Measurements from ENCODE around the gene CRACR2B. TPM values are rescaled to one million over a fixed set of nuclear protein-coding genes. Genes with fewer than 3 reads are reported as not detected.

Gene CRACR2B
- total and polyA plus RNA-seq, 2 of the 13 experiments (the other 11 are each of a cell fraction or from before 2014, with no cell fraction given), result 14.9 to 21.0 TPM

GRCh38 chr11:810040-810567 is 17.6 kb upstream of the CRACR2B start:
- TSS peak; percentile 81 for BruUV-seq (replicated peaks)
- FAIRE-seq (no peak), ATAC-seq (no peak), DNase-seq (ENCODE audit: low spot score) (no peak)
- H2AFZ ChIP-seq (ENCODE audit: low read length), result no peak overlapping the region
- peak overlapping the region; percentile 93 for H3K4me2 ChIP-seq (ENCODE audit: low read depth, low read length)
- POLR2A ChIA-PET, result interaction anchor here (0.6 to 2.2 kb wide), 17 partner anchors 9 to 364 kb away, joined by 3 to 127 read pairs (median 6); partner anchors contain the start of genes CEND1, CRACR2B, EPS8L2 and PNPLA2
- H3K9me3 ChIP-seq (ENCODE audit: low read length), result no peaks in the 10 kb centered on the region
- in situ Hi-C loops (cut with HindIII; ENCODE audit: extremely low pct_ligation_motif_present, low pct_unique_long_range_greater_than_20kb), result no loop called here
- CTCF ChIA-PET (ENCODE audit: low intra/inter-chr PET ratio, low total read pairs), result no interaction called here
- H3K36me3 ChIP-seq (replicated peaks in 1 of 2; ENCODE audit: control insufficient read depth in 1 of 2, insufficient read depth in 2 of 2, low read length in 2 of 2), result peaks cover 19 to 27% of the 10 kb centered on the region in 2 experiments
- intact Hi-C loops (cut with micrococcal nuclease; ENCODE audit: unreplicated experiment), result no loop called here
- peak overlapping the region; percentile 95 for H3K27ac ChIP-seq (ENCODE audit: extremely low read length, insufficient read depth, low read length)
- peaks cover 33% of the 10 kb centered on the region for H3K79me2 ChIP-seq (ENCODE audit: insufficient read depth, low read length)
- H4K20me1 ChIP-seq (ENCODE audit: insufficient read depth, low read length), result peaks cover 24% of the 10 kb centered on the region
- peak overlapping the region; percentile 97 to 100 (median 99) for H3K4me3 ChIP-seq (replicated peaks in 1 of 3; ENCODE audit: insufficient read depth in 1 of 3, low read depth in 2 of 3, low read length in 3 of 3)
- H3K9ac ChIP-seq (ENCODE audit: insufficient read depth, low read depth, low read length), result peak overlapping the region; percentile 98
- H3K4me1 ChIP-seq (ENCODE audit: insufficient read depth, low read length), result peaks cover 52% of the 10 kb centered on the region
- WGBS (ENCODE audit: low lambda C conversion rate), result 0% methylated on average over 19 of the region's 55 CpGs
- H3K27me3 ChIP-seq (ENCODE audit: control insufficient read depth in 1 of 2, insufficient read depth in 2 of 2, low read length in 2 of 2), result no peaks in the 10 kb centered on the region; a peak in 1 of 5 replicates
- TF ChIP-seq ZNF761 (CRISPR knock-in tag; conservative IDR thresholded peaks at IDR 0.05) (no peak), RERE (CRISPR knock-in tag; IDR thresholded peaks at IDR 0.05; ENCODE audit: low read depth) (0 out of 2 replicates have a peak, but pooled peaks have one; percentile 33), ZNF446 (CRISPR knock-in tag; IDR thresholded peaks at IDR 0.05) (no peak), ZNF816 (CRISPR knock-in tag; IDR thresholded peaks at IDR 0.05; ENCODE audit: borderline replicate concordance) (0 out of 2 replicates have a peak, but pooled peaks have one; percentile 32), DNMT3B (CRISPR knock-in tag; conservative IDR thresholded peaks at IDR 0.05) (no peak), ESRRA (CRISPR knock-in tag; IDR thresholded peaks at IDR 0.05; ENCODE audit: low read depth) (0 out of 2 replicates have a peak, but pooled peaks have one; percentile 9), SSRP1 (CRISPR knock-in tag; IDR thresholded peaks at IDR 0.05) (0 out of 2 replicates have a peak, but pooled peaks have one; percentile 27), MAZ (IDR thresholded peaks at IDR 0.05; ENCODE audit: borderline replicate concordance, low read depth, low read length) (no peak), MAZ (CRISPR knock-in tag; IDR thresholded peaks at IDR 0.05; ENCODE audit: low read depth) (no peak), ZFP37 (CRISPR knock-in tag; IDR thresholded peaks at IDR 0.05; ENCODE audit: borderline replicate concordance) (no peak), ZSCAN22 (CRISPR knock-in tag; IDR thresholded peaks at IDR 0.05) (no peak), ZNF616 (CRISPR knock-in tag; IDR thresholded peaks at IDR 0.05; ENCODE audit: low read depth) (0 out of 2 replicates have a peak, but pooled peaks have one; percentile 4), ZNF83 (CRISPR knock-in tag; IDR thresholded peaks at IDR 0.05; ENCODE audit: borderline replicate concordance) (0 out of 2 replicates have a peak, but pooled peaks have one; percentile 20), ZNF780A (CRISPR knock-in tag; IDR thresholded peaks at IDR 0.05) (0 out of 2 replicates have a peak, but pooled peaks have one; percentile 8), ZMYM4 (CRISPR knock-in tag; IDR thresholded peaks at IDR 0.05) (peak; percentile 31; the same call in 1 of the 2 replicates), BRCA1 (CRISPR knock-in tag; IDR thresholded peaks at IDR 0.05) (no peak), MAF1 (CRISPR knock-in tag; IDR thresholded peaks at IDR 0.05; ENCODE audit: borderline replicate concordance) (no peak), MEF2D (CRISPR knock-in tag; IDR thresholded peaks at IDR 0.05) (no peak), MTA1 (CRISPR knock-in tag; IDR thresholded peaks at IDR 0.05; ENCODE audit: borderline replicate concordance) (no peak), PTBP1 (IDR thresholded peaks at IDR 0.05; ENCODE audit: low read depth, low read length, poor library complexity, severe bottlenecking) (no peak), NFATC3 (CRISPR knock-in tag; IDR thresholded peaks at IDR 0.05) (no peak)

Data from HepG2 (cell line).